ENCODE results near the gene COPG2. TPM values are rescaled to one million over a fixed set of nuclear protein-coding genes. Genes with fewer than 3 reads are reported as not detected.

The COPG2 gene
- total and polyA plus RNA-seq, 2 of the 13 experiments (the other 11 are each of a cell fraction or from before 2014, with no cell fraction given) = 14.1 to 17.7 TPM

DNA sequence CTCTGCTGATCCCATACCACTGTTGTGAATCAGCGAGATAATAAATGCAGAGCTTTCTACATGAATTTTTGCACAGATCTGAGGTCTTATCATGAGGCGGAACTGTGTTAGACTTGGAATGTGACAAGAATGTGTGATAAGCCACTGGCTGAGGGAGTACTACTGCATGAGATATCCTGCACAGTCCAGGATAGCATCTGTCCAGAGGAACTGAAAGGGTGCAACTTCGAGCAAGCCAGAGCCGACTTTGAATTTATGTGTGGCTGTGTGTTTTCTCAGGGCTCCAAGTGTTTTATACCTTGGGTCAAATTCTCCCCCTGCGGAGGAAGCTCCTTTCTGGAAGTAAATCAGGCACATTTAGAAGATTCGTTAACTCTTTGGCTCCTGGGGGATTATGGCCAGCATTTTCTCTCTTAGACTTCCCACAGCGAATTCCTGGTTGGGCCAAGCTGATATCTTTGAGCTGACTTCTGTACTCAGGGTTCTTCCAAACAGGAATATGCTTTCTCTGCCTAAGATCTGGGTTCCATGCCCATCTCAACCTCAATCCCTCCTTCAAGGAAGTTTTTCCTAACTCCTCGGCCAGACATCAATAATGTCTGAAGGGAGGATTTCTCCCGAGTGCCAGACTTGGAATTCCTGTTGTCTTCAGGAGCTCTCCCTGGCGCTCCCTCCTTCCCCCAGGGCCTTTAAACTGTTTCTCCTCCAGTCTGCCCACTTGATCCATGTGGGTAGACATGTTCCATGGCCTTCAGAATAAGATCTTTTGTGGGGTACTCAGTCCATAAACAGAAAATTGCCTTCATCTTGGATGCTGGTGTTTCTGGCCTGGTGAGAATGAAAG, 179.2 kb downstream of the COPG2 start:
- H3K9ac ChIP-seq (ENCODE audit: insufficient read depth, low read depth, low read length) = no peak overlapping the region
- no peak for FAIRE-seq
- in situ Hi-C loops (cut with HindIII; ENCODE audit: extremely low pct_ligation_motif_present, low pct_unique_long_range_greater_than_20kb) (no loop called here), intact Hi-C loops (cut with micrococcal nuclease; ENCODE audit: unreplicated experiment) (loop anchor here (10.0 kb wide), 1 partner anchor 215 kb away; no protein-coding TSS in a partner anchor)
- ChIA-PET CTCF (ENCODE audit: low intra/inter-chr PET ratio, low total read pairs) (no interaction called here), POLR2A (no interaction called here)
- H3K36me3 ChIP-seq (replicated peaks in 1 of 2; ENCODE audit: control insufficient read depth in 1 of 2, insufficient read depth in 2 of 2, low read length in 2 of 2) = no peaks in the 10 kb centered on the region
- no peak overlapping the region for H3K4me3 ChIP-seq (replicated peaks in 1 of 3; ENCODE audit: insufficient read depth in 1 of 3, low read depth in 2 of 3, low read length in 3 of 3)
- no peak for ATAC-seq
- BruUV-seq (replicated peaks) = no TSS peak
- peaks cover 5% of the 10 kb centered on the region for H3K79me2 ChIP-seq (ENCODE audit: insufficient read depth, low read length)
- no peak for TF ChIP-seq NFATC3 (CRISPR knock-in tag; IDR thresholded peaks at IDR 0.05)
- H3K4me1 ChIP-seq (ENCODE audit: insufficient read depth, low read length) = peaks cover 10% of the 10 kb centered on the region
- H2AFZ ChIP-seq (ENCODE audit: low read length) = no peak overlapping the region
- no peak overlapping the region for H3K27ac ChIP-seq (ENCODE audit: extremely low read length, insufficient read depth, low read length)
- no peak overlapping the region for H3K4me2 ChIP-seq (ENCODE audit: low read depth, low read length)
- no peaks in the 10 kb centered on the region for H4K20me1 ChIP-seq (ENCODE audit: insufficient read depth, low read length)
- H3K9me3 ChIP-seq (ENCODE audit: low read length) = peaks cover 12% of the 10 kb centered on the region
- 83% methylated on average over 9 of the region's 10 CpGs for WGBS (ENCODE audit: low lambda C conversion rate)
- H3K27me3 ChIP-seq (ENCODE audit: control insufficient read depth in 1 of 2, insufficient read depth in 2 of 2, low read length in 2 of 2) = no peaks in the 10 kb centered on the region; a peak in 1 of 5 replicates
- DNase-seq (ENCODE audit: low spot score) = no peak

DNA sequence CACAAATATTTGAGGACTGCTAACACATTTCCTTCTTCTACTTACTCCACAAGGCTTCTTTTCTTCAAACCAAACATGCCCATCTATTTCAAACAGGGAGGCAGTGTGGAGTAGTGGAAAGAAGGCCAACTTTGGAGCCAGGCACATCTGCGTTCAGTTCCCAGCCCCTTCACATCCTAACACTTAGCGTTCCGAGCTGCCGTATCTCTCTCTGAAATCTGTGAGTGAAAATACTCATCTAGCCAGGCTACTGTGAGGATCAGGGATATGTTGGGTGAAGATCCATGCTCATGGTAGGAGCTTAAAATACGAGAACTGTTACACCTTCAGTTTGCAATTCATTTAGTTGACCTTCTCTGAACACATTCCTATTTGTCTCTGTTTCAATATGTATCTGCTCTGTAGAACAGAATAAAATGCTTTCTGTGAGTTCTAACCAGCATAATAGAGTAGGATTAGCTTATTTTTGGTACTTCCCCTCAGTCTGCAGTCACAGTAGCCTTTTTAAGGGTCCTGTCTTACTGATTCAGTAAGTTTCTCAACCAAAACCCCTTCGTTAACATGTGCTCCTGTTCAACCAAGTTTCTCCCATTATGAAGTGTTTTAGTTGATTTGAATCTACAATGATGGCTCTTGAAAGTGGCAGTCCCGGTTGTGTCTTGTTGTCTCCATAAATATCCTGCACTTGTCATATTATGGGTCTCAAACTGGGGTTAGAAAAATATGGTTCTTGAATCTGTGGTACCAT, 180.0 kb downstream of the COPG2 start:
- Histone ChIP-seq H3K27me3 (ENCODE audit: control insufficient read depth in 1 of 2, insufficient read depth in 2 of 2, low read length in 2 of 2) (no peaks in the 10 kb centered on the region; a peak in 1 of 5 replicates), H3K36me3 (replicated peaks in 1 of 2; ENCODE audit: control insufficient read depth in 1 of 2, insufficient read depth in 2 of 2, low read length in 2 of 2) (no peaks in the 10 kb centered on the region), H2AFZ (ENCODE audit: low read length) (no peak overlapping the region), H3K4me2 (ENCODE audit: low read depth, low read length) (no peak overlapping the region), H3K4me3 (replicated peaks in 1 of 3; ENCODE audit: insufficient read depth in 1 of 3, low read depth in 2 of 3, low read length in 3 of 3) (no peak overlapping the region), H3K79me2 (ENCODE audit: insufficient read depth, low read length) (peaks cover 5% of the 10 kb centered on the region), H3K27ac (ENCODE audit: extremely low read length, insufficient read depth, low read length) (no peak overlapping the region), H3K4me1 (ENCODE audit: insufficient read depth, low read length) (peaks cover 10% of the 10 kb centered on the region), H4K20me1 (ENCODE audit: insufficient read depth, low read length) (no peaks in the 10 kb centered on the region), H3K9me3 (ENCODE audit: low read length) (peaks cover 12% of the 10 kb centered on the region), H3K9ac (ENCODE audit: insufficient read depth, low read depth, low read length) (no peak overlapping the region)
- whole genome bisulfite sequencing (ENCODE audit: low lambda C conversion rate) = 86% methylated on average over 7 of the region's 7 CpGs
- FAIRE-seq (no peak), DNase-seq (ENCODE audit: low spot score) (no peak), ATAC-seq (no peak)
- POLR2A ChIA-PET = no interaction called here
- BruUV-seq (replicated peaks) = no TSS peak
- CTCF ChIA-PET (ENCODE audit: low intra/inter-chr PET ratio, low total read pairs) = no interaction called here
- TF ChIP-seq KAT8 (CRISPR knock-in tag; IDR thresholded peaks at IDR 0.05) = no peak
- no peak for TF ChIP-seq ZNF496 (CRISPR knock-in tag; IDR thresholded peaks at IDR 0.05; ENCODE audit: insufficient replicate concordance)
- no peak for TF ChIP-seq GZF1 (CRISPR knock-in tag; IDR thresholded peaks at IDR 0.05)
- TF ChIP-seq ZNF253 (CRISPR knock-in tag; IDR thresholded peaks at IDR 0.05; ENCODE audit: borderline replicate concordance) = no peak
- TF ChIP-seq PLRG1 (conservative IDR thresholded peaks at IDR 0.05) = no peak
- no peak for TF ChIP-seq ZNF790 (CRISPR knock-in tag; IDR thresholded peaks at IDR 0.05; ENCODE audit: borderline replicate concordance)
- TF ChIP-seq, protein P1, sequence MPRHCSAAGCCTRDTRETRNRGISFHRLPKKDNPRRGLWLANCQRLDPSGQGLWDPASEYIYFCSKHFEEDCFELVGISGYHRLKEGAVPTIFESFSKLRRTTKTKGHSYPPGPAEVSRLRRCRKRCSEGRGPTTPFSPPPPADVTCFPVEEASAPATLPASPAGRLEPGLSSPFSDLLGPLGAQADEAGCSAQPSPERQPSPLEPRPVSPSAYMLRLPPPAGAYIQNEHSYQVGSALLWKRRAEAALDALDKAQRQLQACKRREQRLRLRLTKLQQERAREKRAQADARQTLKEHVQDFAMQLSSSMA (CRISPR knock-in tag; IDR thresholded peaks at IDR 0.05) = no peak
- TF ChIP-seq ZNF768 (CRISPR knock-in tag; IDR thresholded peaks at IDR 0.05) = no peak
- TF ChIP-seq ZIK1 (CRISPR knock-in tag; IDR thresholded peaks at IDR 0.05; ENCODE audit: borderline replicate concordance, low read depth) = no peak
- TF ChIP-seq MTF2 (CRISPR knock-in tag; IDR thresholded peaks at IDR 0.05; ENCODE audit: borderline replicate concordance) = no peak
- in situ Hi-C loops (cut with HindIII; ENCODE audit: extremely low pct_ligation_motif_present, low pct_unique_long_range_greater_than_20kb) = no loop called here
- intact Hi-C loops (cut with micrococcal nuclease; ENCODE audit: unreplicated experiment) = loop anchor here (10.0 kb wide), 1 partner anchor 214 kb away; no protein-coding TSS in a partner anchor
